Neural cell (in vitro differentiated cells): ENCODE measurements around the gene RBM33. TPM values are rescaled to one million over a fixed set of nuclear protein-coding genes. Genes with fewer than 3 reads are reported as not detected.

ENCODE experiments used
- H2AFZ ChIP-seq: fragments of 200-600, 300-800 bp; sonication (generic), shearing (Covaris generic); 2 replicates; pipeline ENCODE4 v1.6.0; 2014; ENCODE audit warnings: low read depth, mild to moderate bottlenecking, antibody characterized with exemption, low read length, moderate library complexity
- H3F3A ChIP-seq: fragments of 200-600 bp; shearing (Covaris generic); 2 replicates; pipeline ENCODE4 v1.6.1; 2016; ENCODE audit warnings: mild to moderate bottlenecking, moderate library complexity, mixed read lengths, antibody characterized with exemption, low read length; ENCODE audit not compliant: insufficient read depth, poor library complexity, severe bottlenecking
- H3K27ac ChIP-seq: fragments of 200-600, 300-800 bp; sonication (generic), shearing (Covaris generic); 2 replicates; pipeline ENCODE4 v1.5.1; 2014; ENCODE audit warnings: mild to moderate bottlenecking, low read length, moderate library complexity
- H3K27me3 ChIP-seq: fragments of 300-800, 200-600 bp; sonication (generic), shearing (Covaris generic); 2 replicates; pipeline ENCODE4 v1.6.0; 2014; ENCODE audit warnings: mild to moderate bottlenecking, low read depth, low read length, moderate library complexity; ENCODE audit not compliant: insufficient read depth
- H3K36me3 ChIP-seq: fragments of 300-800, 200-600 bp; sonication (generic), shearing (Covaris generic); 2 replicates; pipeline ENCODE4 v1.5.1; 2014; ENCODE audit warnings: mild to moderate bottlenecking, antibody characterized with exemption, low read length, moderate library complexity; ENCODE audit not compliant: insufficient read depth
- H3K4me2 ChIP-seq: fragments of 300-800, 200-600 bp; sonication (generic), shearing (Covaris generic); 2 replicates; pipeline ENCODE4 v1.6.0; 2014; ENCODE audit warnings: mild to moderate bottlenecking, low read length
- H3K4me3 ChIP-seq: fragments of 300-800, 200-600 bp; sonication (generic), shearing (Covaris generic); 2 replicates; pipeline ENCODE4 v1.5.1; 2014; ENCODE audit warnings: mild to moderate bottlenecking, low read length, moderate library complexity
- H3K79me2 ChIP-seq: fragments of 200-600 bp; shearing (Covaris generic); replicated peaks from 2 replicates; pipeline ENCODE4 v1.6.0; 2014; ENCODE audit warnings: mild to moderate bottlenecking, low read length, moderate library complexity; ENCODE audit not compliant: insufficient read depth
- H3K9ac ChIP-seq: fragments of 300-800, 200-600 bp; sonication (generic), shearing (Covaris generic); 2 replicates; pipeline ENCODE4 v1.6.1; 2016; ENCODE audit warnings: mild to moderate bottlenecking, low read length, mixed read lengths
- H3K9me2 ChIP-seq: fragments of 200-600 bp; shearing (Covaris generic); 2 replicates; pipeline ENCODE4 v1.6.1; 2016; ENCODE audit warnings: mild to moderate bottlenecking, low read length, mixed read lengths; ENCODE audit not compliant: insufficient read depth
- H3K9me3 ChIP-seq: fragments of 200-600, 300-800 bp; sonication (generic), shearing (Covaris generic); 2 replicates; pipeline ENCODE4 v1.6.1; 2016; ENCODE audit warnings: mild to moderate bottlenecking, mixed run types, low read length, moderate library complexity, mixed read lengths
- H4K20me1 ChIP-seq: fragments of 200-600 bp; shearing (Covaris generic); 2 replicates; pipeline ENCODE4 v1.6.1; 2016; ENCODE audit warnings: mild to moderate bottlenecking, mixed run types; ENCODE audit not compliant: insufficient read depth
- CTCF ChIP-seq: fragments of 450-650 bp; IDR thresholded peaks from 2 replicates; pipeline ENCODE4 v1.5.1; 2014; ENCODE audit warnings: antibody characterized with exemption, mild to moderate bottlenecking, moderate library complexity; ENCODE audit not compliant: poor library complexity, severe bottlenecking
- EP300 ChIP-seq: fragments of 450-650 bp; conservative IDR thresholded peaks from 2 replicates; pipeline ENCODE4 v1.6.1; 2014; ENCODE audit warnings: antibody characterized with exemption, mild to moderate bottlenecking, moderate library complexity; ENCODE audit not compliant: poor library complexity, severe bottlenecking
- MXI1 ChIP-seq: fragments of 450-650 bp; conservative IDR thresholded peaks from 2 replicates; pipeline ENCODE4 v1.6.1; 2014; ENCODE audit warnings: antibody characterized with exemption, mild to moderate bottlenecking; ENCODE audit not compliant: poor library complexity, severe bottlenecking
- POLR2AphosphoS5 ChIP-seq: IDR thresholded peaks from 2 replicates; pipeline ENCODE4 v1.6.1; 2012
- RAD21 ChIP-seq: fragments of 450-650 bp; conservative IDR thresholded peaks from 2 replicates; pipeline ENCODE4 v1.6.1; 2014; ENCODE audit warnings: antibody characterized with exemption, mild to moderate bottlenecking, moderate library complexity
- REST ChIP-seq: IDR thresholded peaks from 2 replicates; pipeline ENCODE4 v1.6.1; 2012; ENCODE audit warnings: borderline replicate concordance
- SMC3 ChIP-seq: fragments of 450-650 bp; conservative IDR thresholded peaks from 2 replicates; pipeline ENCODE4 v1.6.1; 2014; ENCODE audit warnings: antibody characterized with exemption, mild to moderate bottlenecking, moderate library complexity; ENCODE audit not compliant: poor library complexity
- TAF1 ChIP-seq: IDR thresholded peaks from 2 replicates; pipeline ENCODE4 v1.6.1; 2012; ENCODE audit warnings: low read depth
- polyA plus RNA-seq: library from polyadenylated mRNA; depleted of rRNA; stranded (reverse); fragments of >200 nt; gene quantifications from 2 replicates; pipeline ENCODE4 v1.2.3, GENCODE V29; 2014

RBM33 gene
- polyA plus RNA-seq, 1 donor from 2014 or later, result 53.2 TPM

GRCh38 chr7:155714702-155715101 lies 70.2 kb downstream of the RBM33 start:
- Histone ChIP-seq H4K20me1 (no peaks in the 10 kb centered on the region), H3K79me2 (peaks cover 8% of the 10 kb centered on the region), H3K9me2 (no peaks in the 10 kb centered on the region), H3K9me3 (no peaks in the 10 kb centered on the region), H3F3A (peaks cover 5% of the 10 kb centered on the region), H3K27ac (no peak overlapping the region), H3K27me3 (no peaks in the 10 kb centered on the region), H3K9ac (no peak overlapping the region), H3K4me3 (no peak overlapping the region), H3K4me2 (no peak overlapping the region), H3K36me3 (no peaks in the 10 kb centered on the region), H2AFZ (no peak overlapping the region)
- no peak for TF ChIP-seq POLR2AphosphoS5
- no peak for TF ChIP-seq CTCF
- TF ChIP-seq RAD21, result no peak
- TF ChIP-seq MXI1, result no peak
- no peak for TF ChIP-seq EP300
- TF ChIP-seq REST, result no peak

- H3F3A ChIP-seq, result peaks cover 5% of the 10 kb centered on the region
- H3K9me2 ChIP-seq, result no peaks in the 10 kb centered on the region
- no peaks in the 10 kb centered on the region for H3K36me3 ChIP-seq
- H3K27ac ChIP-seq, result no peak overlapping the region
- H3K9me3 ChIP-seq, result no peaks in the 10 kb centered on the region
- no peak overlapping the region for H3K4me3 ChIP-seq
- no peak overlapping the region for H3K9ac ChIP-seq
- H3K4me2 ChIP-seq, result no peak overlapping the region
- no peak overlapping the region for H2AFZ ChIP-seq
- TF ChIP-seq TAF1 (no peak), SMC3 (no peak), POLR2AphosphoS5 (no peak), REST (no peak), MXI1 (no peak), CTCF (no peak)
- H3K27me3 ChIP-seq, result no peaks in the 10 kb centered on the region
- H4K20me1 ChIP-seq, result no peaks in the 10 kb centered on the region
- H3K79me2 ChIP-seq, result peaks cover 13% of the 10 kb centered on the region
Observed at GRCh38 chr7:155715111-155715805, 70.8 kb downstream of the RBM33 start.
